GM20000 (cell line): Measurements from ENCODE around the gene GJA4.

Experiments
- DNase-seq: peaks from one replicate; pipeline ENCODE4 v3.0.0; 2012; ENCODE audit warnings: low spot score
- CTCF ChIP-seq: IDR thresholded peaks from 2 replicates; pipeline ENCODE4 v1.5.1; 2012; ENCODE audit warnings: mild to moderate bottlenecking, control low read depth; ENCODE audit errors: extremely low read depth, missing control alignments

Gene GJA4

GRCh38 chr1:34749992-34750391 lies 42.8 kb upstream of the GJA4 start:
- TF ChIP-seq CTCF: no peak
- no peak for DNase-seq

- no peak for TF ChIP-seq CTCF
These were observed 42.2 kb upstream of the GJA4 start for GRCh38 chr1:34750610-34751009.

GRCh38 chr1:34753163-34753562 lies 39.6 kb upstream of the GJA4 start:
- TF ChIP-seq CTCF: no peak

More at GRCh38 chr1:34750610-34751009, 42.2 kb upstream of the GJA4 start:
- DNase-seq: no peak

GRCh38 chr1:34754964-34755637 lies 37.7 kb upstream of the GJA4 start, which contains the start of gene GJB5:
Gene GJB5, plus strand, starts transcription at chr1:34755047. Its CDS starts 2,284 bp downstream, at chr1:34757331.
- no peak for TF ChIP-seq CTCF
- no peak for DNase-seq

More at GRCh38 chr1:34753163-34753562, 39.6 kb upstream of the GJA4 start:
- DNase-seq: no peak

- DNase-seq: no peak
- TF ChIP-seq CTCF: no peak
These were observed 36.8 kb upstream of the GJA4 start for GRCh38 chr1:34755961-34756360.

GRCh38 chr1:34757386-34757785 lies 35.4 kb upstream of the GJA4 start:
- DNase-seq: no peak
- no peak for TF ChIP-seq CTCF

- TF ChIP-seq CTCF: no peak
- no peak for DNase-seq
These were observed 34.0 kb upstream of the GJA4 start for GRCh38 chr1:34758751-34759150.
